Measurements from ENCODE around the gene SLF2. TPM values are rescaled to one million over a fixed set of nuclear protein-coding genes. Genes with fewer than 3 reads are reported as not detected.

Gene SLF2
- total and polyA plus RNA-seq, 2 of the 13 experiments (the other 11 are each of a cell fraction or from before 2014, with no cell fraction given), result 12.2 to 48.1 TPM

- TF ChIP-seq RARA (CRISPR knock-in tag; IDR thresholded peaks at IDR 0.05) (peak; percentile 44), SP5 (CRISPR knock-in tag; IDR thresholded peaks at IDR 0.05; ENCODE audit: borderline replicate concordance, low read depth) (no peak), ZNF75D (CRISPR knock-in tag; IDR thresholded peaks at IDR 0.05; ENCODE audit: borderline replicate concordance) (no peak), ZNF782 (CRISPR knock-in tag; IDR thresholded peaks at IDR 0.05; ENCODE audit: borderline replicate concordance) (no peak), ZNF337 (CRISPR knock-in tag; IDR thresholded peaks at IDR 0.05; ENCODE audit: borderline replicate concordance, low read depth) (no peak), TBX3 (IDR thresholded peaks at IDR 0.05; ENCODE audit: borderline replicate concordance) (peak; percentile 24; the same call in 1 of the 2 replicates), ZNF513 (CRISPR knock-in tag; conservative IDR thresholded peaks at IDR 0.05) (no peak), ZNF33A (CRISPR knock-in tag; IDR thresholded peaks at IDR 0.05; ENCODE audit: borderline replicate concordance) (no peak), MAX (IDR thresholded peaks at IDR 0.05) (peak; percentile 40; the same call in 1 of the 2 replicates), KMT2B (CRISPR knock-in tag; IDR thresholded peaks at IDR 0.05) (no peak), ZNF430 (CRISPR knock-in tag; IDR thresholded peaks at IDR 0.05) (0 out of 2 replicates have a peak, but pooled peaks have one; percentile 51), ZNF652 (CRISPR knock-in tag; IDR thresholded peaks at IDR 0.05; ENCODE audit: borderline replicate concordance, low read depth) (no peak), MLXIP (CRISPR knock-in tag; IDR thresholded peaks at IDR 0.05; ENCODE audit: borderline replicate concordance) (no peak), HNRNPLL (IDR thresholded peaks at IDR 0.05; ENCODE audit: low read depth, low read length, poor library complexity, severe bottlenecking) (no peak), FOXP1 (IDR thresholded peaks at IDR 0.05) (no peak), FOXP1 (CRISPR knock-in tag; IDR thresholded peaks at IDR 0.05) (no peak), POGZ (CRISPR knock-in tag; IDR thresholded peaks at IDR 0.05) (peak; percentile 64), DNMT3B (CRISPR knock-in tag; conservative IDR thresholded peaks at IDR 0.05) (no peak), ZNF34 (CRISPR knock-in tag; IDR thresholded peaks at IDR 0.05; ENCODE audit: borderline replicate concordance) (no peak), ISL2 (CRISPR knock-in tag; IDR thresholded peaks at IDR 0.05) (0 out of 2 replicates have a peak, but pooled peaks have one; percentile 26), ZNF780A (CRISPR knock-in tag; IDR thresholded peaks at IDR 0.05) (no peak), IKZF5 (CRISPR knock-in tag; IDR thresholded peaks at IDR 0.05) (peak; percentile 85), WIZ (CRISPR knock-in tag; IDR thresholded peaks at IDR 0.05) (no peak)
Measured at GRCh38 chr10:100896876-100897461, 15.8 kb upstream of the SLF2 start (continued).

All from HepG2 (cell line).